Ovary (tissue), 3 donors: ENCODE results near the gene CELF2.

Source experiments
- CTCF ChIP-seq, 3 donors: fragments of 450-650 bp in 2 of 3; fragments of 200-600 bp in 1 of 3; IDR thresholded peaks; one replicate each; pipeline versions ENCODE4 v1.5.1 to v1.8.0; 2016 to 2022; ENCODE audit warnings: antibody characterized with exemption in 3 of 3, mild to moderate bottlenecking in 1 of 3
- EP300 ChIP-seq: sonication (generic); formaldehyde crosslinking; IDR thresholded peaks from one replicate; pipeline ENCODE4 v1.6.1; 2017; ENCODE audit warnings: antibody characterized with exemption
- POLR2A ChIP-seq: fragments of 450-650 bp; IDR thresholded peaks from one replicate; pipeline ENCODE4 v1.6.1; 2017; ENCODE audit warnings: antibody characterized with exemption, mild to moderate bottlenecking, moderate library complexity
- donor health status: DM: no; HTN: no; CAD: no.

- no peak for TF ChIP-seq POLR2A
- TF ChIP-seq EP300: no peak
- TF ChIP-seq CTCF (IDR thresholded peaks at IDR 0.05): no peak
Measured at GRCh38 chr10:11224321-11224720, 206.6 kb downstream of the CELF2 start.
